GM19035 (cell line): ENCODE measurements around the gene FOXL2NB.

ENCODE experiments used
- ATAC-seq: cut with Tn5 transposase; IDR thresholded peaks from one replicate; pipeline ENCODE4 v1.9.1; 2021; ENCODE audit not compliant: unreplicated experiment

FOXL2NB gene

DNA sequence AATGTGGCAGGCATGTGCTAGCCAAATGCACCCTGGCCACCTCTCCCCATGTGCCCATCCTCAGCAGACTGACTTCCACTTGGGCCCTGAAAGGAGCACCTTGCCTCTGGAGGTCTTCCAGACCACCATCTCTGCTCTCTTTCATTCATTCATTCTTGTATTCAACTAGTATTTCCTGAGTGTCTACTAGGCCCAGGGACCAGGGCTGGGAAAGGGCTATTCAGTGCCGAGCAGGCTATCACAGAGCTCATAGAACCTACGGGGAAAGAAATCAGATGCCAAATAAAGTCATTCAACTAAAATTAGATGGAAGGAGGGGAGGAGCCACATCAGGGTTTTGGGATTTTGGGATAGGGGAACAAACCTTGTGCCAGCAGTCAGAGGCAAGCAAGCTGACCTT, 40.2 kb downstream of the FOXL2NB start:
- no peak for ATAC-seq

DNA sequence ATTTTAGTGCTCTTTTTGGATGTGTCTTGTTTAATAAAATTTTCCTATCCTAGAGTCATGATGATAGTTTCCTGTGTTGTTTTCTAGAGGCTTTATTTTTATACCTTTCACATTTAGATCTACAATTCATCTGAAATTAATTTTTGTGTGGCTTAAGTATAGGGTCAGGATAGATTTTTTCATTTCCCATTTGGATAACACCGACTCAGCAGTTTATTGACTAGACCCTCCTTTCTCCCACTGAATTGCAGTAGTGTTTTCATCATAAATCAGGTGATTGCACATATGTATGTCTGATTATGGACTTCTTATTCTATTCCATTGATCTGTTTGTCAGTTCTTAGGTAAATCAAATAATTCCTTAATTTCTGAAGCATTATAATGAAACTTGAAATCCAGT, 48.7 kb downstream of the FOXL2NB start:
- ATAC-seq, result no peak
